ENCODE measurements around the gene ULK2.

- no peak for TF ChIP-seq CTCF (IDR thresholded peaks at IDR 0.05)
- TF ChIP-seq POLR2A (IDR thresholded peaks at IDR 0.05) = no peak
These were observed 33.8 kb downstream of the ULK2 start for GRCh38 chr17:19833914-19834313.

Data from uterus (tissue), 2 donors.